ENCODE data around the gene VAMP5. TPM values are rescaled to one million over a fixed set of nuclear protein-coding genes. Genes with fewer than 3 reads are reported as not detected.
A peak's percentile ranks its signal among the peaks of the same experiment; 100 is the strongest.
"Not testable (repeated sequence)": the region's sequence is repeated elsewhere in the genome, so short reads cannot be mapped to it uniquely, and the experiment has no call there.

VAMP5 gene
- total RNA-seq = 45.3 and 132 TPM in 2 replicates

- DNase-seq = peak; percentile 46
These were observed at the start of gene VAMP5 for GRCh38 chr2:85584354-85584856. Gene VAMP5 (plus strand): TSS chr2:85584431. CDS start chr2:85584491, 60 bp downstream.

DNA sequence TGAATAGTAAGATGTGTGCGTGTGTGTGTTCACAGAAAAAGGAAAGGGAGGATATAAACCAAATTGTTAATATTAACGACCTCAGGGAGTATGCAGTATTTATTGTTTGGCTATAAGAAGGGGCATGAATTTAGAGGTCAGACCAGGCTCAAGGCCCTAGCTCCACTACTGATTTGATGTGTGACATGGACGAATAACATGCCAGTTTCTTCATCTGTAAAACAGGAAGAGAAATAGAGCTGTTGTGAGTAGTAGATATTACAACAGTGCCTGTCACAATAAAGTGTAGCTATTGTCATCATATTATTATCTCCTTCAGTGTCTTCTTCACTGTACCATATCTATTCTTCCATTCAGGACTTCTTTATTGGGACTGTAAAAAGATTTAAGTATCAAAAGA lies 49.4 kb upstream of the VAMP5 start:
- no peak for DNase-seq

- DNase-seq = peak; percentile 40
These were observed 47.8 kb upstream of the VAMP5 start for GRCh38 chr2:85536479-85536878.

GRCh38 chr2:85537600-85538506 lies 46.4 kb upstream of the VAMP5 start:
- peak; percentile 74 for DNase-seq

- DNase-seq = peak; percentile 96
These were observed 45.5 kb upstream of the VAMP5 start, which contains the start of gene MAT2A for GRCh38 chr2:85538507-85539360. Gene MAT2A (plus strand): TSS chr2:85539168. CDS start chr2:85539288, 120 bp downstream.

GRCh38 chr2:85539361-85540132 lies 44.7 kb upstream of the VAMP5 start:
- peak; percentile 74 for DNase-seq

DNA sequence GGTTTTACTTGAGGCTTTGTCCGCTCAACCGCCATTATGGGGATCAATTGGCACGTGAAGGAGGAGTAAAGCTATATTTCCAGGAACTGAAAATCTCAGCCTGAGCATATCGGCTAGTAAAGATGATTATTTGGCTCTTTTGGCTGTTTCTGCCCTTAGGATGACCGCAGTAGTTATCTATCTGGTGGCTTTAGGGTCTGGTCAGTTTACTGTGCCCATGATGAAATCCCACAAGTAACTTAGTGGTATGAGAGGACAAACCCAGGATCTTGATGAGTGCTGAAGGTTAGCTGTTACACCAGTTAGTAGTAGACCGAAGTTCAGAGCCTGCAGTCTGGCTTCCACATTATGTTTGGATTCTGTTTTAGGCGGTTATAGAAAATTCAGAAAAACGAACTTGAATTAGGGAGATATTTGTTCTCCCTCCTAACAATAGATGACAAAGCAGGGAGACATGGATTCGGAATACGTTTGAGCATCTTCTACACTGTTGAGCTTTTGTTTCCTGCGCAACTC lies 44.0 kb upstream of the VAMP5 start:
- peak; percentile 35 for DNase-seq

- no peak for DNase-seq
These were observed 43.0 kb upstream of the VAMP5 start for GRCh38 chr2:85541262-85541661.

DNA sequence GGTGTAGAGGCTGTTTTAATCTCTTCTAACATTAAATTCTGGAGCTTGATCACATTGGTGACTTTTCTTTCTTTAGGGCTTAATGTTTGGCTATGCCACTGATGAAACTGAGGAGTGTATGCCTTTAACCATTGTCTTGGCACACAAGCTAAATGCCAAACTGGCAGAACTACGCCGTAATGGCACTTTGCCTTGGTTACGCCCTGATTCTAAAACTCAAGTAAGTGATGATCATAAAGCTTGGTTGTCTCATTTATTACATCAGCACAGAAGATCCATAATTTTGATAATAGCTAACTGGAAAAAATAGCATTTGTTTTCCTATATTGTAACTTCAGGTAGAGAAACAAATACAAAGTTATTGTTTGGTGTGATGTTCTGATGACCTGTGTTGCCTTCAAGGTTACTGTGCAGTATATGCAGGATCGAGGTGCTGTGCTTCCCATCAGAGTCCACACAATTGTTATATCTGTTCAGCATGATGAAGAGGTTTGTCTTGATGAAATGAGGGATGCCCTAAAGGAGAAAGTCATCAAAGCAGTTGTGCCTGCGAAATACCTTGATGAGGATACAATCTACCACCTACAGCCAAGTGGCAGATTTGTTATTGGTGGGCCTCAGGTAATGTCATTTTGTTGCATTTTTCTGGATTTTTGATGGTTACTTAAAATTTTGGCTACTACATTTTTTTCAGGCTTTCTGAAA lies 42.3 kb upstream of the VAMP5 start:
- DNase-seq = no peak

DNA sequence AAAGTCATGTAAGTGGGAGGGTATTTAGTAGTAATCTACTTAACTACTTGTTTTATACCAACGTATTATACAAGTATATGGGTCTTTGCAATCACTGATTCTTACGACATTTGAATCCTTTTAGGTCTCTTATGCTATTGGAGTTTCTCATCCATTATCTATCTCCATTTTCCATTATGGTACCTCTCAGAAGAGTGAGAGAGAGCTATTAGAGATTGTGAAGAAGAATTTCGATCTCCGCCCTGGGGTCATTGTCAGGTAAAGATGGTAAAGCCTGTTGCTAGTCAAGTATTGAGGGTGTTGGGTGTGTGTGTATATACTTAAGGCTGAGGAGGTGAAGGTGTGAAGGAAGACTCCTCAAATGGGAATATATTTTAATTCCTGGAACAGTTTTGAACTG lies 41.5 kb upstream of the VAMP5 start:
- no peak for DNase-seq

- DNase-seq = not testable (repeated sequence)
These were observed 40.0 kb upstream of the VAMP5 start for GRCh38 chr2:85544254-85544691.

DNA sequence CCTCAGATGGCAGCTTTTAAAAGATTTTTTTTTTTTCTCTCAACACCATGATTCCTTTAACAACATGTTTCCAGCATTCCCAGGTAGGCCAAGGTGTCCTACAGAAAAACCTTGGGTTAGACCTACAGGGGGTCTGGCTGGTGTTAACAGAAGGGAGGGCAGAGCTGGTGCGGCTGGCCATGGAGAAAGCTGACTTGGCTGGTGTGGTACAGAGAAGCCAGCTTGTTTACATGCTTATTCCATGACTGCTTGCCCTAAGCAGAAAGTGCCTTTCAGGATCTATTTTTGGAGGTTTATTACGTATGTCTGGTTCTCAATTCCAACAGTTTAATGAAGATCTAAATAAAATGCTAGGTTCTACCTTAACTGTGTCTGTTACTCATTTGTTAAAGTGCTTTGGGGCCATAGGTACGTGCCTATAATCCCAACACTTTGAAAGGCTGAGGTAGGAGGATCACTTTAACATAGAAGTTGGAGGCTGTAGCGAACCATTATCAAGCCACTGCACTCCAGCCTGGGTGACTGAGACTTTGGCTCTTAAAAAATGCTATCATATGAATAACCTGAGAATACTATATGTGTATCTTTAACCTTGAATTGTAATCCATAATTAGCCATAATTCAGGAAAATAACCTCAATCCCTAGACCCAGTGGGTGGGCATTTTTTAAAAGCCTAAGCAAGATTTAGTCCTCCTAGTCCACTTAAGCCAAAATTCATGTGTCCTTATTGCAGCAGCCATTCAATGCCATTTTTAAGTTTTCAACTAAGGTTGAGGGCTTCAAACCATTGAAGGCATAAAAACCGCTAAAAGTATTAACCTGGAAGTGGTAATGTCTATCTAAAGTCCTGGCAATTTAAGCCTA lies 39.1 kb upstream of the VAMP5 start:
- not testable (repeated sequence) for DNase-seq

DNA sequence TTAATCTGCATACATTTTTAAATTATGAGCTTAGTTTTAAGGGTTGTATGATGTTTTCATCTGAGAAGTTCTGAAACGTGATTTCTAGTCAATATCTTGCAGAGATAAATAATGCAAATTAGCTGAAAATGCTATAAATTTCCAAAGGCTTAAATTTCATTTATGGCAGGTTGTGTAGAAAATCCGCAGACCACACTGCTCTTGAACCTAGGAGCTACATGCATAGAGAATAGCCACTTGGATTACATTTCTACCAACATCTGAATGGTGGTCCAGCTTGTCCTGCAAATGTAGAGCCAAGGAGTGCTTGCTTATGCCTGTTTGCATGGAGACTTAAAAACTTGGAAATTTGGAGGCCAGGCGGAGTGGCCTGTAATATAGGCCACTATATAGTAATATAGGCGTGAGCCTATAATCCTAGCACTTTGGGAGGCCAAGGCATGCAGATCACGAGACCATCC lies 38.4 kb upstream of the VAMP5 start:
- no peak for DNase-seq

DNA sequence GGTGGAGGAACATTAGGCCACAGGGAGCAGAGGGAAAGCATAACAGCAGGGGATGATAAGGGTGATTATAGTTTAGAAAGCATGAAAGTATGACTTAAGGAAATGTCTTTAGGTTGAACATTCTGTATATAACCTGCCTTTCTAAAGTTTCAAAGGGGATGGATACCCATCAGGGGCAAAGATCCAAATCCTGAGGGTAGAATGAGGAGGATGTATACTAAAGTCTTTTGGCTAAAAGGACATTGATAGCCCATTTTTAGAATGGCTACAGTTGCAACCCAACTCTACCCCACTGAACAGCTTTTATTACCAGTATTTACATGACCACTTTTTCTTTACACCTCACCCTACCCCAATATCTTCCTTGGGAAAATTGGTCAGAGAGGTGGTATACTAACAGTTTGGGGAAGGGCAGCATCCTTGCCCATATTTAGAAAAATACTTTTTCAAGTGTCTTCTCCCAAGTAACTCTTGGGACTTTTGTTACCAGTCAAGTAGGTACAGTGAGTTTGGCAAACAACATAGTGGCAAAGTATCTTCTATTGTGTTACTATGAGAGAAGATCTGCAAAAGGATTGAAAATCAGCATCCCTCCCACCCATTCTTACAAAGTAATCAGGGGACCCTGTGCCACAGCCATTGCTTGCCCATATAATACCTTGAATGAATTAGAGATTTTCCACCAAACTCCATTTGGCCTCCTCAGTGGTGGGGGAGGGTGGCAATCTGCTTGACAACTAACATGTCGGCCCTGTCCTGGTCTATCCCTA lies 37.0 kb upstream of the VAMP5 start:
- DNase-seq = no peak

DNA sequence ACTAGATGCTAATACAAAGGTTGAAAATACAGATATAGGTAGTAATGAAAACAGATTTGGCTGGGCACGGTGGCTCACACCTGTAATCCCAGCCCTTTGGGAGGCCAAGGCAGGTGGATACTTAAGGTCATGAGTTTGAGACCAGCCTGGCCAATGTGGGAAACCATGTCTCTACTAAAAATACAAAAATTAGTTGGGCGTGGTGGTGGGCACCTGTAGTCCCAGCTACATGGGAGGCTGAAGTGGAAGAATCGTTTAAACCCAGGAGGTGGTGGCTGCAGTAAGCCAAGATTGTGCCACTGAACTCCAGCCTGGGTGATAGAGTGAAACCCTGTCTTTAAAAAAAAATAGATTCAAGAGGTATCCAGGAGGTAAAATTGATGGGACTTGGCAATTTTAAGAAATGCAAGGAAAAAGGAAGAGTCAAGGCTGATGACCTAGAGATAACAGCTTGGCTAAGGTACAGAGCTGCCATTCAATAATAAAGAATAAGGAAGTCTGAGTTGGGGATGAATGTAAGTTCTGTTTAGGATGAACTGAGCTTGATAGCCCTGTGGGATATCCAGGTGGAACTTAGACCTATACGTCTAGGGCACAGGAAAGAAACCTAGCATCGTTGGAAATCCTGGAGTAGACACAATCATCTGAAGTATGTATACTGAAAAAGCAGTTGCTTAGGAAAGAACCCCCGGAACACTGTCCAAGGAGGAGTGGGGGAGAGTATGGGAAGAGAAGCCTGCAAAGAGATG lies 36.2 kb upstream of the VAMP5 start:
- no peak for DNase-seq

DNA sequence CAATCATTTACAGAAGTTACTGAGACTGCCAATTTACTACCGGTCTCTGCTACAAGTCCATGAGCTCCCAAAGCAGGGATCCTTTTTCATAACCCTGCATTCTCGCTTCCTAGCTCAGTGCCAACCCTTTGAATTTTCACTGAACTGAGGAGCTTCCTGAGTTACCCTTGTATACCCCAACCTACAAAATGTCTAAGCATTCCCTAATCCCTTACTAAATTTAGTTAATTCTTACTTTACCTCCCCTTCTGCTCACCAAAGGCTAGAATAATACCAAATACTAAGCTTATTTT lies 35.7 kb upstream of the VAMP5 start:
- no peak for DNase-seq

GRCh38 chr2:85549095-85549494 lies 35.1 kb upstream of the VAMP5 start:
- DNase-seq = no peak

GRCh38 chr2:85549826-85550225 lies 34.4 kb upstream of the VAMP5 start:
- peak; percentile 48 for DNase-seq

- no peak for DNase-seq
These were observed 33.7 kb upstream of the VAMP5 start for GRCh38 chr2:85550486-85550885.
